ENCODE results near the gene PRKACG.
"Not testable (repeated sequence)": the region's sequence is repeated elsewhere in the genome, so short reads cannot be mapped to it uniquely, and the experiment has no call there.

Gene PRKACG

DNA sequence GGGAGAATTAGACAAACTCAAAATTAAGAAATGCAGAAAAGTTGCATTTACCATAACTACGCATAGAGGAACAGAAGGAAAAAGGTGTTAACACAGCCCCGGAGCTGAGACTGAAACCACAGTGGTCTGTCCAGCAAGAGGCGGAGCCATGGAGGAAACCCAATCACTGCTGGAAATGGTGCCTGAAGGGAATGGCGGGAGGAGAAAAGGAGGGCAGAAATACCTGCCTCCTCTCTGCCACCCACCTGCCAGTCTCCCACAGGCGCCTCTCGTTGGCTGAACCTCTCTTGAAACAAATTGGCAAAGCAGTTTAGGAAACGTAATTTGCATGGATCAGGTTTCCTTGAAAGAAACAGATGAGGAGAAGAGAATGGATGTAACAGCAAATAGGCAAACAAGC is 9.7 kb upstream of the PRKACG start:
- DNase-seq = no peak

DNA sequence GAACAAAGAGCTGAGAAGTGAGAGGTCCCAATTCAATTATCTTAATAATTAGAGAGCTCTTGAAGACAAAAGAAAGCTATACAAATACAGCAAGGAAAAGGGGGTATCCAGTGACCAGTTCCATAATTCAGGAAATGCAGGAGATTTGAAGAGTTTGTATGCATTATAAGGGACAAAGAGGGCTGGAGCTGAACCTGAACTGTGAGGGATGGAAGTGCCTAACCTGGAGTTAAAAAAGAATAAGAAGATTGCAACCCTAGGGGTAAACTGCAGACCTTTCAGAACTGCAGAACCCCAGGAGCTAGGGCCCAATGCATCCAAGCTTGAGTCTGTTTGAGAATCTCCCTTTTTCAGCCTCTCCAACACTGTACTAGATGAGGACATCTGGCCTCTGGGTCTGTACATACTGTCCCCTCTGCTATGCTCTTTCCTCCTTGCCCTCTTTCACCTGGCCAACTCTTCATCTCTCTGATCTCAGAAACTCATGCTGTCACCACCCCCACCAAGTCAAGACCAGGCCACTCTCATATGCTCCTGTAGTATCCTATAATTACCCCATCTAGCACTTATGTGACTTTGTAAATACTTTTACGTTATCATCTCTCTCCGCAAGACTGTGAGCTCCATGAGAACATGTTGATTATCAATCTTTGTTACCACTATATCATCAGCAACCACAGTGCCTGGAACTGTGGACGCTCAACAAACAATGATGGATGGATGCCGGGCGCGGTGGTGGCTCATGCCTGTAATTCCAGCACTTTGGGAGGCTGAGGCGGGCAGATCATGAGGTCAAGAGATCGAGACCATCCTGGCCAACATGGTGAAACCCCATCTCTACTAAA is 6.6 kb upstream of the PRKACG start:
- DNase-seq = no peak

DNA sequence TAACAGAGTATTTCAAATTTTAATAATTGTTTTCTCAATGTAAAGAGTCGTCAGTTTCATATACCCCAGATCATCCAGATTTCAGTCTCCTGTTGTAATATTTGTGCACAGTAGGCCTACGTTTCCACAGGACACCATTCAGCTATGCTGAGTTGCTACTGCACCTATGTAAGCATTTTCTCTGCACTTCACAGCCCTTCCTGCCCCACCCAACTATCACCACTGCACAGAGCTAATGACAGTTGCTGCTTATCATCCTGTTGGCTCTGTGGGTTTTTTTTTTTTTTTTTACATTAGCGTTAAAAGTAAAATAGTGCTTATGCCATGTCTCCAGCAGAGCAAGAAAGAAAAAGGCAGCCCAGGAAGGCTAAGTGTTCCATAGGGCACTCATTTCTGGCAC is 5.9 kb upstream of the PRKACG start:
- no peak for DNase-seq

DNA sequence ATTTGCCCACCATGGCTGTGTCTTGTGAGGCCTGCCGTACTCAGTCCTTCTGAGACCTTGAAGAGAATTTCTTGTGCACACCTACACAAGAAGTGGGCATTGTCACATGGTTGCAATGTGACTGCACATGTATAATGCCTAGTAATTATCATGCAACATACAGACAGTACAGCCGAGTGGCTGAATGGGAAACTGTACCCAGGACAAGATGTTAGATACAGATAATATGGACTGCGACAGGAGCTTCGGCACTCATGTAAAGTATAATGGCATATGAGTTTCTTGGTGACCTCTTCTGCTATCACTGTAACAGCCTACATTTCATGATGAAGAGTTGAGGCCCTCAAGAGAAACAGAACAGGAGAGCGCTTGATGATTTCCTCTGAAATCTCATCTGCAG is 4.8 kb upstream of the PRKACG start:
- no peak for DNase-seq

DNA sequence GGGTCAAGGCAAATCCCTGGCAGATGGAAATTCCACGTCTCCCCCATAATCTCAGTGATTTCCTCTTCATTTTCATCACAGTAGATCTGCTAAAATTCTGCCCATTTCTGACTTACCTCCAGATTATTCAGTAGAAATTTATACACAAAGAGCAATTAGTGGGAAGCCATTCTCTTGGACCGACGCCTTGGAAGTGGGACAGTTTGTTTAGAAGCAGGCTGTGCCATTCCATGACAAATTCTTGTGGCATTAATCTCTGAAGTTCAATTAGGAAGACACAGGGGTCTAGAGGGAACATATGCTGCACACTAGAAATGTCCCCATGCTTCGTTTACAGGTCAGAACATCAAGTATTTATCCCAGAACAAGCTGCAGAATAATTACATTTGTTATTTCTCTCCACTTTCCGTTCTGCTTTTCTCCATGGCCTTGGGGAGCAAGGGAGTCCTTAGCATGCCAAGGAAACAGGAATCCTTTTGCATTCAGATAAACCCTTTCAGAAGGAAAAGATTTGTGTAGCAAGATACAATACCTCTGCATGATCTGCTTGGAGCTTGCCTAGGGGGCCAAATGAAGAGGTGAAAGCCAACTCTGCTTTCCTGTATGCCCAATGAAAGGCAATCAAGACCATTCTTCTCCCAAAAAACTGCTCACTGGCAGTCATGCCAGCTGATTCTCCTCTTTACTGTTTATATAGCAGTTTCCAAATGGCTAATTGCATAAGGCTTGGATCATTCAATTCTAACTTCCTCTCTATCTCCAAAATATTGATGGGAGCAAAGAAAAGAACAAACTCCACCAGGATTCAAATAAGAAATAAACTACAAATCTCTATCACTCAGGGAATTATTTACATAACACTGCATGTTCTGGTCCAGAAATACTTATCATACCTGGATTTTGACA is 2.5 kb upstream of the PRKACG start:
- DNase-seq = no peak

DNA sequence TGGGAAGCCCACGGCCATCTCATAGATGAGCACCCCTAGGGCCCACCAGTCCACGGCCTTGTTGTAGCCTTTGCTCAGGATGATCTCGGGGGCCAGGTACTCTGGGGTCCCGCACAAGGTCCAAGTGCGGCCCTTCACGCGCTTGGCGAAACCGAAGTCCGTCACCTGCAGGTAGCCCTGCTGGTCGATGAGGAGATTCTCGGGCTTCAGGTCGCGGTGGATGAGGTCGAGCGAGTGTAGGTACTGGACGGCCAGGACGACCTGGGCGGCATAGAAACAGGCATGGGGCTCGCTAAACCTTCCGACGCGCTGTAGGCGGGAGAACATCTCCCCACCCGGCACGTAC is 558 bp downstream of the PRKACG start:
- no peak for DNase-seq

DNA sequence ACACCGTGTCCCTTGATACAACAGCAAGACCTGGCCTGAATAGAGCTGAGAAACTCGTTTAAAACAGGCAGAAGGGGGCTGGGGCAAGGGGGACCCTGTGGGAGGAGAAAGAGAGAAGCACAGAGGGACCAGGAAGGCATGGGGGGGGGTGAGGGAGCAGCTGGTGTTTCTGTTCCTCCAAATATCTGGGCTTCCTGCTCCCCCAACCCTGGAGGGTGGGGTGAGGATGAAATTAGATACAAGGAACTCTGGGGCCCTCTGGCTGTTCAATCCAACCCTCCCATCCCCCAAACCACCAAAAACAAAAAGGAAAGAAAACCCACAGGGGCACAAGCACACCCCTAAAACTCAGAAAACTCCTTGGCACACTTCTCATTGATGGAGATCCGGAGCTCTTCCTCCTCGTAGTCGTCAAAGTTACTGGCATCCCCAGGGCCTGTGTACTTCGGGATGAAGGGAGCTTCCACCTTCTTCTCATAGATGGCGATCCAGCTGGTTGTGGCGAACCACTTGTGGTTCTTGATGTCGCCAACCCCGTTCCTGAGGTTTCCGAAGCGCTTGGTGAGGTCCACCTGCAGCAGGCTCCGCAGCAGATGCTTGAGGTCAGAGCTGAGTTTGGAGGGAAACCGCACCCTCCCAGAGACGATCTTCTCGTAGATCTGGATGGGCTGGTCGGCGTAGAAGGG is 1.1 kb downstream of the PRKACG start:
- no peak for DNase-seq

DNA sequence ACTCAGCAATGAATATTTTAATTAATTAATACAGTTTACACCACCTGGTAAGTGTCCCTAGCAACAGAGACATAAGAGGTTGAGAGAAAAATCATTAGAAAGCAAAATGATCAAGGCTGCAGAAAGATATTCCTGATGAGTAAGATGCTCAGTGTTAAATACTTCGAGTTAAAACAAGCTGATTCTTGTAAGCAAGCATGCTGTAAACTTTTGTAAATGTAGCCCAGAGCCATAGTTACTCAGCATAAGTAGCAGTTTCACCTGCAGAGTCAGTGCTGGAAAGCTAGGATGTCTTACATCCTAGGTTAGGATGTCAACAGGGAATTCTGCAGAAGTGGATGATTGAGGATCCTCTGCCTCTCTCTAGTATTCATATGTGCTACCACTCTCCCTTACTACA is 4.2 kb downstream of the PRKACG start:
- no peak for DNase-seq

DNA sequence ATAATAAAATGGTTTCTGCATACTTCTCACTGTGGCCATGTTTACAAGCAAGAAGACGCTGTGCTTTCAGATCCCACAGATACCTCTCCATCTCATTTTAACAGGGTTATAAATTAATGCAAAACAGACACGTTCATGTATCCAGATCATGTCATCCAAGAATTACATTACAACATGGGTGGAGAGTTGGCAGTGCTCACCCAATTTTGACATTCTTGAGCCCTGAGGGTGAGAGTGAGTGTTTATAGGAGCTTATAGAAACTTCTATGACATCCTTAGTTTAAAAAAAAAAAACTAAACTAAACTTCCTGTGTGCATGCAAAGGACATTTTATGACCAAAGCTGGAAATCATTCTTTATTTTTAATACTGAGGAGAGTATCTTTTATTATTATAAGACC is 9.1 kb downstream of the PRKACG start:
- DNase-seq = no peak

DNA sequence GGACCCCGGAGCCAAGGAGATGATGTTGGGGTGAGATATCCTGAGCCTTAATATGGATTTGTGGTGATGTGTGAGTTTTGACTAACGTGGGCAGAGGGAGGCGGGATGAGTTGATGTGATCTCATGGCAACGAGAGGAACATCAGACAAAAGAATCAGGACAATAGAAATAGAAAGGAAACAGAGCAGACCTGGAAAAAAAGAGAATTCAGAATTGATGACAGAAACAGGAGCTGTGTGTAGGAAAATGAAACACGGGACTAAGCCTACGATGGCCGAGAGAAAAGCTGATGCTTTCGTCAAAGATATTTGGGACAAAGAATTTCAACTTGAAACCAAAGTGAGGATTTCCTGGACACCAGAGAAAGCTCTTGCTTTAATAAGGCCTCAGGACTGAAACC is 10.9 kb downstream of the PRKACG start:
- DNase-seq = no peak

DNA sequence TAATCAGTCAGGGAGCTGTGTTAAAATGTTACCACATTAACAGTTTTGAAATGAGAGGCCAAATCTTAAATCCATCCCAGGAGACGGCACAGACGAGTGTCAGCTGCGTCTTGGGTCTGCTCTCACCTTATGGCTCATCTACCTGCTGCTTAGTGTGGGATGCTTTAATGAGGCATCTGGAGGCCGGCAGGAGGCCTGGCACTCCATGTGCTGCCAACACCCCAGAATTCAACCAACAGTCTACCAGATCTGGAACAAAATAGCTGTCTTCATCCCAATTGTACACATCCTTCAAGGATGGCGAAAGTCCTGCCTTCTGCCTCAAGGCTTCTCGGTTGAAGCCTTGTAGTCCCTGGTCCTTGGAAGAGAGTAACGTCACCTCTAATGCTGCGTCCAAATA is 12.0 kb downstream of the PRKACG start:
- DNase-seq = no peak

DNA sequence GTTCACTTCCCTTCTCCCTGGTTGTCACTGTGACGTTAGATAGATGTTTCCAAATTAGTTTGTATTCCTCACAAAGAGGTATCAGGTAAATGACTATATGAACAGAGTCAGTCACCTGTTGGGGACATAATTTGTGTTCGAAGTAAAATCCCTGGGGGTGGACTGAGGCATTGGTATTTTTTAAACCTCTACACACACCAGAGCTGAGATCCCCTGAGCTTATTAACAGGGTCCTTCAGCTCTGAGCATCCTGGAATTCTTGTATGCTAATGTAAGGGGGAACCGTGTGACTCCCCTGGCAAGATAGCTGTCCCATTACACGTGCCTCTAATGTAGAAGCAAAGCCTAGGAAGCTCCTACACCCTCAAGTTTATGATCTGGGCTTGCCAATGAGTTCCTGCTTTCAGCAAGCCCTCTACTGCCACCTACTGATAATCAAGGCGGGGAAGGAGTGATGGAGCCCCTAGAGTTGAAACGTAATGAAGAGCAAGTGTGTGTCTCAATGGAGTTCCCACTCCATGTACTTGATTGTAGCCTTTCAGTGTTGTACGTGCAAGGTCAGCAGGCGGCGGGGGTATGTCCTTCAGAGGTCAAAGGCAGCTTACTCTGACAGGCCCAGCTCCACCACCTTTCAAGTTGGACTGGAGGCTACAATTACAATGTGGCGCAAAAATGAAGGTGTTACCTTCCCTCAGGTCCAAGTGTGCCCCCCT is 14.4 kb downstream of the PRKACG start:
- peak; percentile 25 for DNase-seq

DNA sequence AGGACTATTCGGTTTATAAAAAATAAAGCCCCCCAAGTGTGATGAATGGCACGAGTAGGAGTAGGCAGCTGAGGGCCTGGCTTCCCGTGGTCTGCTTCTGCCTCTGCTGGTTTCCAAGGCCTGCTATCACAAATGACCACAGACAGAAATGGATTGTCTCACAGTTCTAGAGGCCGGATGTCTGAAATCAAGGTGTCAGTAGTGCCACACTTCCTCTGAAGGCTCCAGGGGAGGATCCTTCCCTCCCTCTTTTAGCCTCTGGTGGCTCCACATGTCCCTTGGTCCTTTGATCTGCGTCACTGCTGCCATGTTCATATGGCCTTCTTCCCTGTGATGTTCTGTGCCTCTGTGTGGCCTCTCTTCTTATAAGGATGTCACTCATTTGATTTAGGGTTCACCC is 15.1 kb downstream of the PRKACG start:
- no peak for DNase-seq

DNA sequence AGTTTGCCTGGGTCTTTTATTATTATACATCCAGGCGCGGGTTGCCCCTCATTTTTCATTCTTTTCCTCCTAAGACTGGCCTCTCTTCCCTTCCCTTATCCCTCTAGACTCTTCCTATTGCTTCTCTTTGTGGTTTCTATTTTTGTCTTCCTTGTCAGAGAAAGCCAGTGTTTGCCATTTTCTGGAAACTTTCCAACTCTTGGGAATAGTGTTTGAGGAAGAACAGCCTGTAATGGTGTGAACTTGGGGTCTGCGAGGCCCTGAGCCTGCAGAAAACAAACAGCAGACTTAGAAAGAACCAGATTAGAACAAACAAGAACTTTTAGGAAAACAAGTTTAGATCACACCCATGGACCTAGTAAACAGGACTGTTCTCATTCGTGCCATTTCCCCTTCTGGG is 15.5 kb downstream of the PRKACG start:
- no peak for DNase-seq

DNA sequence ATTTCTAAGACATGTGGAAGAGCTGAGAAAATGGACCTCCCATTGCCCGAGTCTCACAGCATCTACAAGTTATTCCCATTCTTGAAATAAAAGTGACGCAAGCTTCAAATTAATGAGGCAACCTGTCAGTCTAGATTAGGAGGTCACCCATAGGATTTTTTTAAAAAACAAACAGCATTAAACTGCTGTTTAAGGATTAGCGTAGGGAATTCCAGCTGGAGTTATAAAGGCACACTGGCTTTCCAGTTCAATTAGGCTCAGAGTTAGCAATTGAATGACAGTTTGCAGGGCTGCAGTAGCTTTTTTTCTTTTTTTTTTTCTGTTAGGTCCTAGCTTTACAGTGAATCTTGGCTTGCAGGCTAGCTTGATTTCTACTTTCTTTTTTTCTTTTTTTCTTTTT is 16.2 kb downstream of the PRKACG start:
- no peak for DNase-seq

DNA sequence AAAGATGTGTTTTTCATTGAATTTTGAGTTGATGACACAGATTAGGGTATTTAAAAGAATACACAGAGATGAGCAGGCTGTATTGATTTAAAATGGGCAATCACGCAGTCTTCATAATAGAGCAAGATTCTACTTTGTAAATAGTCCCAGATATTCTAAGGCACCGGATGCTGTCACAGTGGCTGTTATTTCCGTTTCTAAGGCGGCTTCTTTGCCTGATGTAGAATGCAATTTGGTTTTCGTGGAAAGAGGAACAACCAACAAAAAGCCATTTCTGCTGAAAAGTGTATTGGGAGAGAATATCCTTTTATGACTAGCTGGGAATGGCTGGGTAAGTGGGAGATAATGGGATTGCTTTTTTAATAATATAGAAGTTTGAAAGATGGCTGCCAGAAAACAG is 17.5 kb downstream of the PRKACG start:
- DNase-seq = no peak

DNA sequence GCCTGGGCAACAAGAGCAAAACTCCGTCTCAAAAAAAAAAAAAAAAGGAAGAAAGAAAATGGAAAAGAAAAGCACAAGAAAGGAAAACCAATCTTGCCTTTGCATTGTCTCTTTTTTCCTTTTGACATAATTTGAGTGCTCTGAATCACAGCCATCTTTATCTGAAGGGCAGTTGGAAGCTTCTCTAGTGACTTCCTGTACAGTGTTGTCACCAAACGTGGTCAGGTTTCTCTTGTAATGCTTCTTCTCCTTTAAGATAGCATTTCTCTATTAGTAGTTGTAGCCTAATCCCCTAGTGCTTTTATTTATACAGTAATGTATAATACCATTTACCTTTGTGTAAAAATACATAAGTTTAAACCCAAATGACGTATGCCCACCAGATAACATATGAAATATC is 18.1 kb downstream of the PRKACG start:
- DNase-seq = no peak

DNA sequence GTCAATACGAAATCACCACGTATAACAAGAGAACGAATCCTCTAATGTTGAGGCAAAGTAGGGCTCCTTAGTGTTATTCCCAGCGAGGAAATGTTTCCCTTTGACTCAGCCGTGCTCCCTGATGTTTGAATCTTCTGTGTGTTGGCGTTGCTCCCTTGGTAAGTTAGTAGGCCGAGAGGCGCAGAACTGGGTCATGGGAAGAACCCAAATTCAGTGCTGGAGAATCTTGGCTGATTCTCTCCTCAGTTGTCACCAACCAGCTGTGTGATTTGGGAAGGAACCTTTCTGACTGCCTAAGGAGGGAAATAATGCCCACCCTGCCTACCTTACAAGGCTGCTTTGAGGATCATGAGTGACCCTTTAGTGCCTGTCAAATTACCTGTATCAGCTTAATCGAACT is 22.5 kb downstream of the PRKACG start:
- DNase-seq = no peak

DNA sequence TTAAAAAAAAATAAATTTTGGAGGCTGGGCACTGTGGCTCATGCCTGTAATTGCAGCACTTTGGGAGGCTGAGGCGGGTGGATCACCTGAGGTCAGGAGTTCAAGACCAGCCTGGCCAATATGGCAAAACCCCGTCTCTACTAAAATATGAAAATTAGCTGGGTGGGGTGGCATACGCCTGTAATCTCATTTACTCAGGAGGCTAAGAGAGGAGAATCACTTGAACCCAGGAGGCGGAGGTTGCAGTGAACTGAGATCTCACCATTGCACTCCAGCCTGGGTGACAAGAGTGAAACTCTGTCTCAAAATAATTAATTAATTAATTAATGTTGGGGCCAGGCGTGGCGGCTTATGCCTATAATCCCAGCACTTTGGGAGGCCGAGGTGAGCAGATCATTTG is 27.0 kb downstream of the PRKACG start:
- DNase-seq = not testable (repeated sequence)

DNA sequence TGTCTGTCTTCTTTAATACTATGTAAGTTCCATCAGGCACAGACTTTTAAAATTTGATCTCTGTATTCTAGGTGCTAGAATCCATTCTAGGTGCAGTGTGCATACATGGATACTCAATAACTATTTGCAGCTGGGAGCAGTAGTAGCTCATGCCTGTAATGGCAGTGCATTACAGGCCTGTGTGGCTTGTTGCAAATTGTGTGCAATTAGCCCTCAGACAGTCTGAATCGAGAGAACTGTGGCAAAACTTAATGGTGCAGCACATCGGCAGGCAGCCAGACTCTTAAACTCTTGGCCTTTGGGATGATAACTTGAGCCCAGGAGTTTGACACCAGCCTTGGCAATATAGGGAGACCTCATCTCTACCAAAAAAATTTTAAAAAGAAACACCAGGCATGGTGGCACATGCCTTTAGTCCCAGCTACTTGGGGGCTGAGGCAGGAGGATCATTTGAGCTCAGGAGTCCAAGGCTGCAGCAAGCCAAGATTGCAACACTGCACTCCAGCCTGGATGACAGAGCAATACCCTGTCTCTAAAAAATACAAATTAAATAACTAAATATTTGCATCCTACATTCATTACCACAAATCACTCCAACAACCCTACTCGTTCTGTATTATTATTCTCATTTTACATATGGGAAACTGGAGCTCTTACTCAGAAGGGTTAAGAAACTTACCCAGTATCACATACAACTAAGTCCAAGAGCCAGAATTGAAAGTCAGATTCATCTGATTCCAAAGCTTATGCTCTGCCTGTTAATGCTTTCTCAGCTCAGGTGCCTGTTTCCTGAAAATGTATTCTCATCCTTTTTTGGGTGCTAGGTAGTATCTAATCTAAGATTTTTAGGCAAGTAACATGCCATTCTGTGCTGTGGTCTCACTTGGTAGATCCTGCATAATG is 30.1 kb downstream of the PRKACG start:
- no peak for DNase-seq

DNA sequence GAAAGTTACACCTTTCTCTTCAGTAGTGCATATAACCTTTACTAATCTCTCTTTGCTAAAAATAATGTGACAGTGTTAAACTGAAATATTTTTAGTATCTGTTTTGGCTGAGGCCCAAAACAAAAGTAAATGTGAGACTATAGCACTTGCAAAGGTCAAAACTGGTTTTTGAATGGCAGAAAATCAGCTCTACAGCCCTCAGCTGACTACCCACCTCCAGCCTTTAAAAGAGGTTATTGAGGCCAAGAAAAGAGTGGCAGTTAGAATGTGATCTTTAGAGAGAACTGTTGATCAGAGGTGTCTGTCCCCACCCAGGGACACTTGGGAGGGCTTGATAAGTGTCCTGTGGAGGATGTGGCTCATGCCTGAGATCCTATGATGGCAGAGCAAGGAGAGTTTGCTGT is 30.9 kb downstream of the PRKACG start:
- DNase-seq = no peak

DNA sequence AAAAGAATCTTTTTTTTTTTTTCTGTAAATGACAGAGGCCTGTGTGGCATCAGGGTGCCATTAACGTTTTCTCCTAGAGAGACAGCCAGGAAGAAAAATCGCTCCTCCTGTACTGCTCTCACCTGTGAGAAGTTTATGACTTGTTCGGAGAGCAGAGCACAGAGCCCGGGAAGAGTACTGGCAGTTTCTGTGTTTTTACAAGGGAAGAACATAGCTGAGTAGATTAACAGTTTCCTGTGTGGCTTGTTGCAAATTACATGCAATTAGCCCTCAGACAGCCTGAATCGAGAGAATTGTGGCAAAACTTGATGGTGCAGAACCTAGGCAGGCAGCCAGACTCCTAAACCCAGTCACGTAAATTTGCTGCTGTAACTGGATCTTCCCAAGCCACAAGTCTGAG is 32.1 kb downstream of the PRKACG start:
- DNase-seq = no peak
